Choroid plexus epithelial cell (primary cell): ENCODE results near the gene KMT5B.

ENCODE experiments used
- DNase-seq: peaks from one replicate; pipeline ENCODE4 v3.0.0-alpha.2; 2010; ENCODE audit warnings: low read depth
- H3K4me3 ChIP-seq: 2 replicates; pipeline ENCODE4 v1.5.1; 2011; ENCODE audit warnings: low read depth, mild to moderate bottlenecking, control low read depth, low read length, moderate library complexity
- TF ChIP-seq, protein P1 (sequence below): conservative IDR thresholded peaks from 2 replicates; pipeline ENCODE4 v1.5.1; 2011; ENCODE audit warnings: low read depth, mild to moderate bottlenecking, control low read depth, inconsistent platforms, low read length, moderate library complexity

Gene KMT5B

GRCh38 chr11:68120273-68121066, 92.6 kb downstream of the KMT5B start:
- DNase-seq: peak; percentile 31
- peak overlapping the region; percentile 65 for H3K4me3 ChIP-seq
- TF ChIP-seq, protein P1, sequence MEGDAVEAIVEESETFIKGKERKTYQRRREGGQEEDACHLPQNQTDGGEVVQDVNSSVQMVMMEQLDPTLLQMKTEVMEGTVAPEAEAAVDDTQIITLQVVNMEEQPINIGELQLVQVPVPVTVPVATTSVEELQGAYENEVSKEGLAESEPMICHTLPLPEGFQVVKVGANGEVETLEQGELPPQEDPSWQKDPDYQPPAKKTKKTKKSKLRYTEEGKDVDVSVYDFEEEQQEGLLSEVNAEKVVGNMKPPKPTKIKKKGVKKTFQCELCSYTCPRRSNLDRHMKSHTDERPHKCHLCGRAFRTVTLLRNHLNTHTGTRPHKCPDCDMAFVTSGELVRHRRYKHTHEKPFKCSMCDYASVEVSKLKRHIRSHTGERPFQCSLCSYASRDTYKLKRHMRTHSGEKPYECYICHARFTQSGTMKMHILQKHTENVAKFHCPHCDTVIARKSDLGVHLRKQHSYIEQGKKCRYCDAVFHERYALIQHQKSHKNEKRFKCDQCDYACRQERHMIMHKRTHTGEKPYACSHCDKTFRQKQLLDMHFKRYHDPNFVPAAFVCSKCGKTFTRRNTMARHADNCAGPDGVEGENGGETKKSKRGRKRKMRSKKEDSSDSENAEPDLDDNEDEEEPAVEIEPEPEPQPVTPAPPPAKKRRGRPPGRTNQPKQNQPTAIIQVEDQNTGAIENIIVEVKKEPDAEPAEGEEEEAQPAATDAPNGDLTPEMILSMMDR: no peak

GRCh38 chr11:68118706-68119448, 94.2 kb downstream of the KMT5B start:
- peak overlapping the region; percentile 2 for H3K4me3 ChIP-seq
- peak; percentile 17 for DNase-seq
- TF ChIP-seq, protein P1: no peak

GRCh38 chr11:68117853-68118470, 95.1 kb downstream of the KMT5B start:
- DNase-seq: peak; percentile 37
- no peak overlapping the region for H3K4me3 ChIP-seq
- TF ChIP-seq, protein P1: no peak

GRCh38 chr11:68116974-68117373, 96.1 kb downstream of the KMT5B start:
- no peak for DNase-seq
- TF ChIP-seq, protein P1: no peak

DNA sequence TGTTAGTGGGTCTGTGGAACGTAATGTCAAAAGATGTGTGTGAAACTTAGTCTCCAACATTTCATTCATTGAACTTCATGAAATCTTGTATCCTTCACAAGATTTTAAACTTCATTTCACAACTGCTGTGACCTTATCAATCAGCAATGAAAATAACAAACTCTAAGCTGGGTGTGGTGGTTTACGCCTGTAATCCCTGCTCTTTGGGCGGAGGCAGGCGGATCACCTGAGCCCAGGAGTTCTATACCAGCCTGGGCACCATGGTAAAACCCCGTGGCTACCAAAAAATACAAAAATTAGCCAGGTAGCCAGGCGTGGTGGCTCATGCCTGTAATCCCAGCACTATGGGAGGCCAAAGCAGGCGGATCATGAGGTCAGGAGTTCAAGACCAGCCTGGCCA, 97.0 kb downstream of the KMT5B start:
- TF ChIP-seq, protein P1: no peak
- no peak overlapping the region for H3K4me3 ChIP-seq
- no peak for DNase-seq

More at GRCh38 chr11:68116974-68117373, 96.1 kb downstream of the KMT5B start:
- H3K4me3 ChIP-seq: no peak overlapping the region

GRCh38 chr11:68115285-68115684, 97.8 kb downstream of the KMT5B start:
- TF ChIP-seq, protein P1: no peak
- no peak overlapping the region for H3K4me3 ChIP-seq
- DNase-seq: no peak
